CD4-positive, alpha-beta T cell (primary cell): ENCODE results near the gene PARP16. TPM values are rescaled to one million over a fixed set of nuclear protein-coding genes. Genes with fewer than 3 reads are reported as not detected.

Experiments
- ATAC-seq: fragments of 200-7000 bp; cut with Tn5 transposase; one replicate; pipeline ENCODE4 v1.10.0; 2022; ENCODE audit warnings: mild to moderate bottlenecking; ENCODE audit not compliant: poor library complexity
- CTCF ChIA-PET: fragments of 350-600 bp; sonication (Branson Sonifier 250); formaldehyde crosslinking; loops from one replicate; lab custom pipeline; 2021; ENCODE audit warnings: antibody characterized with exemption, inconsistent platforms; lab: Charles Lee
- POLR2A ChIA-PET: fragments of 350-600 bp; sonication (Branson Sonifier 250); formaldehyde crosslinking; loops from one replicate; lab custom pipeline; 2021; ENCODE audit warnings: antibody characterized with exemption, inconsistent platforms; lab: Charles Lee
- DNase-seq, 14 experiments: peaks; one replicate each; pipeline ENCODE4 v3.0.0-alpha.2; 2013 to 2020; ENCODE audit warnings: mixed read lengths in 2 of 14
- H3K27ac ChIP-seq, 2 donors: one replicate each; pipeline versions ENCODE4 v1.5.1 to v1.7.0; 2013; ENCODE audit warnings: low read length in 2 of 2, low read depth in 1 of 2, mild to moderate bottlenecking in 1 of 2
- H3K27me3 ChIP-seq, 2 experiments: 1 replicate in 1 of 2; 2 replicates in 1 of 2; pipeline versions ENCODE4 v1.6.1 to v1.7.0; 2013; ENCODE audit warnings: low read length in 2 of 2, control low read depth in 1 of 2, mild to moderate bottlenecking in 1 of 2, moderate library complexity in 1 of 2; ENCODE audit not compliant: insufficient read depth in 2 of 2, control insufficient read depth in 1 of 2
- H3K36me3 ChIP-seq: one replicate; pipeline ENCODE4 v1.6.1; 2013; ENCODE audit warnings: low read length, control low read depth; ENCODE audit not compliant: insufficient read depth
- H3K4me1 ChIP-seq: one replicate; pipeline ENCODE4 v1.6.1; 2013; ENCODE audit warnings: low read length, control low read depth; ENCODE audit not compliant: insufficient read depth
- H3K4me3 ChIP-seq: one replicate; pipeline ENCODE4 v1.5.1; 2013; ENCODE audit warnings: mild to moderate bottlenecking, low read length, moderate library complexity
- H3K9me3 ChIP-seq, 2 experiments: 1 replicate in 1 of 2; 2 replicates in 1 of 2; pipeline versions ENCODE4 v1.6.1 to v1.7.0; 2013; ENCODE audit warnings: low read length in 2 of 2, mild to moderate bottlenecking in 2 of 2, control low read depth in 1 of 2, moderate library complexity in 1 of 2; ENCODE audit not compliant: control insufficient read depth in 1 of 2, insufficient read depth in 1 of 2
- H3K27ac Mint-ChIP-seq: one replicate; pipeline ENCODE4 v1.8.0; 2020; ENCODE audit warnings: mixed read lengths
- H3K27me3 Mint-ChIP-seq: one replicate; pipeline ENCODE4 v1.8.0; 2021; ENCODE audit warnings: mixed read lengths
- H3K36me3 Mint-ChIP-seq: one replicate; pipeline ENCODE4 v1.8.0; 2021; ENCODE audit warnings: low read depth, mixed read lengths
- H3K4me1 Mint-ChIP-seq: one replicate; pipeline ENCODE4 v1.8.0; 2021; ENCODE audit warnings: low read depth, mixed read lengths
- H3K4me3 Mint-ChIP-seq: one replicate; pipeline ENCODE4 v1.8.0; 2020; ENCODE audit warnings: mild to moderate bottlenecking, mixed read lengths
- H3K9me3 Mint-ChIP-seq: one replicate; pipeline ENCODE4 v1.8.0; 2020; ENCODE audit warnings: mixed read lengths
- CTCF ChIP-seq: fragments of 200-600 bp; IDR thresholded peaks from one replicate; pipeline ENCODE4 v1.8.0; 2022; ENCODE audit warnings: antibody characterized with exemption, mild to moderate bottlenecking
- intact Hi-C, 2 experiments: fragments of 100-400 bp; cut with DNase I in 1 of 2; cut with micrococcal nuclease in 1 of 2; formaldehyde crosslinking; loops; one replicate each; pipeline versions ENCODE4 v1.15.1 to v1.9.0; 2023 to 2025; cut with DNase I, micrococcal nuclease
- total RNA-seq, 174 experiments: library from RNA in 2 of 174; stranded (reverse) in 2 of 174; gene quantifications; one replicate each; pipeline ENCODE4 v1.2.3 and lab custom pipeline; 2021 to 2026

PARP16 gene
- total RNA-seq, 2 experiments from 2014 or later: 11.3 to 12.9 TPM

- POLR2A ChIA-PET: interaction anchor here (0.6 to 4.7 kb wide), 36 partner anchors 9 to 1705 kb away, joined by 3 to 106 read pairs (median 4); partner anchors contain the start of genes CIAO2A, CLPX, HACD3 and INTS14
- Mint-ChIP-seq H3K36me3 (peaks cover 20% of the 10 kb centered on the region), H3K27me3 (peaks cover 6% of the 10 kb centered on the region), H3K4me1 (peaks cover 29% of the 10 kb centered on the region), H3K4me3 (peak within 1 kb of the TSS; percentile 93), H3K27ac (peak within 1 kb of the TSS; percentile 100), H3K9me3 (no peaks in the 10 kb centered on the region)
- intact Hi-C loops: loop anchor here (1.0 to 10.0 kb wide), 7 partner anchors 8 to 470 kb away; partner anchors contain the start of genes CLPX (in 2 of the 2), RNU5A-1 (in 2 of the 2) and INTS14 (in 1 of the 2)
- peak within 1 kb of the TSS; percentile 61 for H3K4me3 ChIP-seq
- H3K27me3 ChIP-seq: no peaks in the 10 kb centered on the region
- peak; percentile 74 for ATAC-seq
- CTCF ChIA-PET: interaction anchor here (0.6 to 1.0 kb wide), 5 partner anchors 9 to 23 kb away, joined by 3 to 6 read pairs (median 5); partner anchors contain the start of genes PARP16 and RNU5A-1
- H3K4me1 ChIP-seq: peaks cover 26% of the 10 kb centered on the region
- H3K27ac ChIP-seq: peak within 1 kb of the TSS; percentile 72 to 93
- H3K9me3 ChIP-seq: peaks cover 0 to 11% of the 10 kb centered on the region in 2 experiments
- H3K36me3 ChIP-seq: no peaks in the 10 kb centered on the region
- DNase-seq: peak; percentile 50 to 92 (median 65)
- peak; percentile 96 for TF ChIP-seq CTCF
Observed at GRCh38 chr15:65304381-65305149, 17.9 kb upstream of the PARP16 start, which contains the start of gene RNU5B-1. Gene RNU5B-1 (plus strand): TSS chr15:65304677.

GRCh38 chr15:65303687-65304380, 17.2 kb upstream of the PARP16 start:
- peaks cover 0 to 11% of the 10 kb centered on the region in 2 experiments for H3K9me3 ChIP-seq
- H3K4me1 ChIP-seq: peaks cover 27% of the 10 kb centered on the region
- peak overlapping the region; percentile 93 for H3K4me3 Mint-ChIP-seq
- peaks cover 20% of the 10 kb centered on the region for H3K36me3 Mint-ChIP-seq
- H3K27me3 Mint-ChIP-seq: peaks cover 6% of the 10 kb centered on the region
- peak overlapping the region; percentile 100 for H3K27ac Mint-ChIP-seq
- ATAC-seq: peak; percentile 10
- peak in 2 of 14 experiments; percentile 21 to 36 for DNase-seq
- H3K4me3 ChIP-seq: peak overlapping the region; percentile 61
- intact Hi-C loops: loop anchor here (1.0 to 10.0 kb wide), 7 partner anchors 8 to 469 kb away; partner anchors contain the start of genes CLPX (in 2 of the 2), RNU5A-1 (in 2 of the 2) and INTS14 (in 1 of the 2)
- ChIA-PET POLR2A (interaction anchor here (0.7 to 4.7 kb wide), 27 partner anchors 9 to 1210 kb away, joined by 3 to 106 read pairs (median 5); partner anchors contain the start of genes CIAO2A, CLPX, HACD3 and INTS14), CTCF (interaction anchor here (1.0 kb wide), 1 partner anchor 23 kb away, joined by 3 read pairs; no protein-coding TSS in a partner anchor)
- H3K27ac ChIP-seq: peak overlapping the region; percentile 72 to 93
- TF ChIP-seq CTCF: no peak
- H3K9me3 Mint-ChIP-seq: no peaks in the 10 kb centered on the region
- no peaks in the 10 kb centered on the region for H3K27me3 ChIP-seq
- no peaks in the 10 kb centered on the region for H3K36me3 ChIP-seq
- peaks cover 36% of the 10 kb centered on the region for H3K4me1 Mint-ChIP-seq

- Histone ChIP-seq H3K4me1 (peaks cover 42% of the 10 kb centered on the region), H3K27ac (no peak overlapping the region), H3K27me3 (no peaks in the 10 kb centered on the region), H3K4me3 (no peak overlapping the region), H3K9me3 (peaks cover 0 to 11% of the 10 kb centered on the region in 2 experiments), H3K36me3 (no peaks in the 10 kb centered on the region)
- peaks cover 53% of the 10 kb centered on the region for H3K4me1 Mint-ChIP-seq
- DNase-seq (peak in 1 of 14 experiments; percentile 29), ATAC-seq (no peak)
- ChIA-PET CTCF (no interaction called here), POLR2A (no interaction called here)
- no peaks in the 10 kb centered on the region for H3K9me3 Mint-ChIP-seq
- no peak overlapping the region for H3K4me3 Mint-ChIP-seq
- peaks cover 25% of the 10 kb centered on the region for H3K36me3 Mint-ChIP-seq
- intact Hi-C loops: loop anchor here in 1 of 2 experiments (5.0 to 10.0 kb wide), 3 partner anchors 270 to 467 kb away; partner anchors contain the start of gene INTS14
- no peak for TF ChIP-seq CTCF
- peak overlapping the region; percentile 55 for H3K27ac Mint-ChIP-seq
- peaks cover 6% of the 10 kb centered on the region for H3K27me3 Mint-ChIP-seq
Observed at GRCh38 chr15:65302061-65302460, 15.4 kb upstream of the PARP16 start.
